ENCODE measurements around the gene RNF114.

DNA sequence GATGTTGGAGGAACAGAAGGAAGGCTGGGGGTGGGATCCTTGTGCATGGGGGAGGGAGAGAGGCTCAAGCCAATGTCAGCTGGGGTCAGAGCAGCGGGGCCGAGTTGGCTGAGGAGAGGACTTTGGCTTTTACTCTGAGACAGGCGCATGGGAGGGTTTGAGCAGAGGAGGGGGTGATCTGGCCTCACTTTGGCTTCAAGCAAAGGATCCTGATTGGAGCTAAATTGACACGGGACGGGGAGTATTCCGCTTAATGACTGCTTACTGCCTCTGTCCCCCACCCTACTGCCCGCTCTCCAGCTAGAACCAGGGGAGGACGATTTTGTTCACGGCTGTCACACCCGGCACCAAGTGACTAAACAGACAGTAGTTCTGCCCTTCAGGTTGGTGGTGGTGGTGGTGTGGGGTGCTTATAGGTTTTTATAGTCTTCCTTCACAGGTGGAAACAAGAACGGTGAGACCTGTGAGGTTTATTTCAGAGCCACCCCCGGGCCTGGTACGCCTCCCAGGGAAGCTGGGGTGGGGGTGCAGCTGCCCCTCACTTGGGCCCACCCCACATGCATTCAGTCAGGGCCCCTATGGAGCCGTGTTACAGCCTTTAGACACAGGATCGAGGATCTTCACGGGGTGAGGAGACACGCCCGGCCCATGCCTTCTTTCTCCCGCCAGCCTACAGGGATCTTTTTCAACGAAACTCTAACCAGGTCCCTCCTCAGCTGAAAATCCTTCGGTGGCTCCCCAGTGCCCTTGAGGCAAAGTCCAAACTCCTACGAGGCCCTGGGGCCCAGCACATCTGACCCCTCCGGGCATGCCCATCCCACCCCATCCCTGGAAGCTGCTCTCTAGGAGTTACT lies 45.2 kb downstream of the RNF114 start:
- TF ChIP-seq, protein P1, sequence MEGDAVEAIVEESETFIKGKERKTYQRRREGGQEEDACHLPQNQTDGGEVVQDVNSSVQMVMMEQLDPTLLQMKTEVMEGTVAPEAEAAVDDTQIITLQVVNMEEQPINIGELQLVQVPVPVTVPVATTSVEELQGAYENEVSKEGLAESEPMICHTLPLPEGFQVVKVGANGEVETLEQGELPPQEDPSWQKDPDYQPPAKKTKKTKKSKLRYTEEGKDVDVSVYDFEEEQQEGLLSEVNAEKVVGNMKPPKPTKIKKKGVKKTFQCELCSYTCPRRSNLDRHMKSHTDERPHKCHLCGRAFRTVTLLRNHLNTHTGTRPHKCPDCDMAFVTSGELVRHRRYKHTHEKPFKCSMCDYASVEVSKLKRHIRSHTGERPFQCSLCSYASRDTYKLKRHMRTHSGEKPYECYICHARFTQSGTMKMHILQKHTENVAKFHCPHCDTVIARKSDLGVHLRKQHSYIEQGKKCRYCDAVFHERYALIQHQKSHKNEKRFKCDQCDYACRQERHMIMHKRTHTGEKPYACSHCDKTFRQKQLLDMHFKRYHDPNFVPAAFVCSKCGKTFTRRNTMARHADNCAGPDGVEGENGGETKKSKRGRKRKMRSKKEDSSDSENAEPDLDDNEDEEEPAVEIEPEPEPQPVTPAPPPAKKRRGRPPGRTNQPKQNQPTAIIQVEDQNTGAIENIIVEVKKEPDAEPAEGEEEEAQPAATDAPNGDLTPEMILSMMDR (conservative IDR thresholded peaks at IDR 0.05 in 1 of 2, IDR thresholded peaks at IDR 0.05 in 1 of 2; ENCODE audit: extremely low read depth in 1 of 2, insufficient read depth in 1 of 2, low read depth in 1 of 2, low read length in 2 of 2): no peak
- TF ChIP-seq EZH2 (IDR thresholded peaks at IDR 0.05; ENCODE audit: borderline replicate concordance, low read length): no peak

Measured in mammary epithelial cell (primary cell).